Lung (tissue), 12 donors: ENCODE results near the gene MAEA. TPM values are rescaled to one million over a fixed set of nuclear protein-coding genes. Genes with fewer than 3 reads are reported as not detected.

Experiments used
- ATAC-seq: fragments of 200-7000 bp; cut with Tn5 transposase; one replicate; pipeline ENCODE4 v1.9.1; 2020; ENCODE audit warnings: moderate number of reproducible peaks; ENCODE audit not compliant: insufficient read depth, low FRiP score
- DNase-seq, 3 donors: peaks; one replicate each; pipeline ENCODE4 v3.0.0-alpha.2; 2013 to 2017
- H3K27ac ChIP-seq, 2 donors: one replicate each; pipeline ENCODE4 v1.5.1; 2013; ENCODE audit warnings: mild to moderate bottlenecking in 2 of 2, moderate library complexity in 2 of 2, control low read depth in 1 of 2, inconsistent platforms in 1 of 2, low read depth in 1 of 2, low read length in 1 of 2
- H3K27me3 ChIP-seq, 3 donors: one replicate each; pipeline ENCODE4 v1.5.1; 2013; ENCODE audit warnings: low read length in 2 of 3; ENCODE audit not compliant: control insufficient read depth in 3 of 3, insufficient read depth in 3 of 3
- H3K36me3 ChIP-seq, 4 donors: one replicate each; pipeline ENCODE4 v1.5.1; 2013; ENCODE audit warnings: low read length in 4 of 4, mild to moderate bottlenecking in 1 of 4, moderate library complexity in 1 of 4; ENCODE audit not compliant: control insufficient read depth in 4 of 4, insufficient read depth in 4 of 4
- H3K4me1 ChIP-seq, 5 donors: one replicate each; pipeline ENCODE4 v1.5.1; 2013; ENCODE audit warnings: low read length in 5 of 5, mild to moderate bottlenecking in 2 of 5, moderate library complexity in 1 of 5; ENCODE audit not compliant: control insufficient read depth in 5 of 5, insufficient read depth in 5 of 5
- H3K4me3 ChIP-seq: one replicate; pipeline ENCODE4 v1.5.1; 2013; ENCODE audit warnings: mild to moderate bottlenecking, control low read depth, moderate library complexity
- H3K9ac ChIP-seq, 2 donors: one replicate each; pipeline ENCODE4 v1.5.1; 2013; ENCODE audit warnings: low read length in 2 of 2, control low read depth in 1 of 2; ENCODE audit not compliant: insufficient read depth in 1 of 2
- H3K9me3 ChIP-seq, 4 donors: one replicate each; pipeline ENCODE4 v1.5.1; 2013; ENCODE audit warnings: low read length in 3 of 4, mild to moderate bottlenecking in 1 of 4, moderate library complexity in 1 of 4; ENCODE audit not compliant: control insufficient read depth in 4 of 4, insufficient read depth in 3 of 4
- WGBS, 2 donors: extraction: QIAGEN DNeasy Blood & Tissue Kit; methylation state at CpG; one replicate each; pipeline ENCODE4 v1.1.7; 2013; 5-methylcytosine and 5-hydroxymethylcytosine counted together
- polyA plus RNA-seq, 2 donors: library from polyadenylated mRNA; stranded (reverse); fragments of 200-250 nt; gene quantifications; one replicate each; pipeline ENCODE4 v1.2.1, GENCODE V29; 2013
- total RNA-seq, 2 donors: library from RNA; depleted of rRNA in 1 of 2; stranded (reverse); fragments of >200 nt in 1 of 2; gene quantifications; one replicate each; pipeline ENCODE4 v1.2.1, GENCODE V29; 2014 to 2021
- TF ChIP-seq, protein P1 (sequence below): IDR thresholded peaks from 2 replicates; pipeline ENCODE4 v1.5.1; 2012; ENCODE audit warnings: mild to moderate bottlenecking; ENCODE audit errors: control extremely low read depth, extremely low read depth
- donor health status: control.
- donor health status: control.
- donor health status: Bipolar disorder and iron deficiency.
- donor health status: healthy.
- donor health status: DM: yes; HTN: yes; CAD: no.

Gene MAEA
- total and polyA plus RNA-seq, 4 donors: 39.7 to 67.4 (median 60.8) TPM

DNA sequence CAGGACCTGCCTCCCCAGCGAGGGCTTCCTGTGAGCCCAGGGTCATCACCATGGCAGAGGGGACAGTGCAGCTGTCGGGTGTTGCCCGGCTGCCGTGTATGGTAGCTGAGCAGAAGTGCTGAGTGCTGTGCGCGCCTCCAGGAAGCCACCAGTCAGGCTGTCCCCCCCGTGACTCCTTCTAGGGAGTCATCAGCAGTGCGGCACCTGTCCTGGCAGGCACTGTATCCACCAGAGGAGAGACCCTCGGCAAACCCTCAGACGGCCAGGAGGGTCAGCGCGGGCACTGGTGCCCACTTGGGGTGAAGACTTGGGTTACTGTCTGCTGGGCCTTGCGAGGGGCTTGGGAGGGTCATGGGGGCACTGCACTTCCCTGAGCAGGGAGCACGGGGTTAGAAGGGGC, 65.7 kb downstream of the MAEA start:
- Histone ChIP-seq H3K27ac (no peak overlapping the region), H3K36me3 (peaks cover 2 to 47% (median 3%) of the 10 kb centered on the region in 4 donors), H3K4me3 (no peak overlapping the region), H3K27me3 (no peaks in the 10 kb centered on the region), H3K4me1 (peaks cover 0 to 3% (median 0%) of the 10 kb centered on the region in 5 donors), H3K9ac (no peak overlapping the region), H3K9me3 (no peaks in the 10 kb centered on the region)
- DNase-seq (no peak), ATAC-seq (no peak)
- WGBS, 2 donors: 94 to 96% methylated on average over 14 of the region's 14 CpGs
- TF ChIP-seq, protein P1, sequence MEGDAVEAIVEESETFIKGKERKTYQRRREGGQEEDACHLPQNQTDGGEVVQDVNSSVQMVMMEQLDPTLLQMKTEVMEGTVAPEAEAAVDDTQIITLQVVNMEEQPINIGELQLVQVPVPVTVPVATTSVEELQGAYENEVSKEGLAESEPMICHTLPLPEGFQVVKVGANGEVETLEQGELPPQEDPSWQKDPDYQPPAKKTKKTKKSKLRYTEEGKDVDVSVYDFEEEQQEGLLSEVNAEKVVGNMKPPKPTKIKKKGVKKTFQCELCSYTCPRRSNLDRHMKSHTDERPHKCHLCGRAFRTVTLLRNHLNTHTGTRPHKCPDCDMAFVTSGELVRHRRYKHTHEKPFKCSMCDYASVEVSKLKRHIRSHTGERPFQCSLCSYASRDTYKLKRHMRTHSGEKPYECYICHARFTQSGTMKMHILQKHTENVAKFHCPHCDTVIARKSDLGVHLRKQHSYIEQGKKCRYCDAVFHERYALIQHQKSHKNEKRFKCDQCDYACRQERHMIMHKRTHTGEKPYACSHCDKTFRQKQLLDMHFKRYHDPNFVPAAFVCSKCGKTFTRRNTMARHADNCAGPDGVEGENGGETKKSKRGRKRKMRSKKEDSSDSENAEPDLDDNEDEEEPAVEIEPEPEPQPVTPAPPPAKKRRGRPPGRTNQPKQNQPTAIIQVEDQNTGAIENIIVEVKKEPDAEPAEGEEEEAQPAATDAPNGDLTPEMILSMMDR: no peak

DNA sequence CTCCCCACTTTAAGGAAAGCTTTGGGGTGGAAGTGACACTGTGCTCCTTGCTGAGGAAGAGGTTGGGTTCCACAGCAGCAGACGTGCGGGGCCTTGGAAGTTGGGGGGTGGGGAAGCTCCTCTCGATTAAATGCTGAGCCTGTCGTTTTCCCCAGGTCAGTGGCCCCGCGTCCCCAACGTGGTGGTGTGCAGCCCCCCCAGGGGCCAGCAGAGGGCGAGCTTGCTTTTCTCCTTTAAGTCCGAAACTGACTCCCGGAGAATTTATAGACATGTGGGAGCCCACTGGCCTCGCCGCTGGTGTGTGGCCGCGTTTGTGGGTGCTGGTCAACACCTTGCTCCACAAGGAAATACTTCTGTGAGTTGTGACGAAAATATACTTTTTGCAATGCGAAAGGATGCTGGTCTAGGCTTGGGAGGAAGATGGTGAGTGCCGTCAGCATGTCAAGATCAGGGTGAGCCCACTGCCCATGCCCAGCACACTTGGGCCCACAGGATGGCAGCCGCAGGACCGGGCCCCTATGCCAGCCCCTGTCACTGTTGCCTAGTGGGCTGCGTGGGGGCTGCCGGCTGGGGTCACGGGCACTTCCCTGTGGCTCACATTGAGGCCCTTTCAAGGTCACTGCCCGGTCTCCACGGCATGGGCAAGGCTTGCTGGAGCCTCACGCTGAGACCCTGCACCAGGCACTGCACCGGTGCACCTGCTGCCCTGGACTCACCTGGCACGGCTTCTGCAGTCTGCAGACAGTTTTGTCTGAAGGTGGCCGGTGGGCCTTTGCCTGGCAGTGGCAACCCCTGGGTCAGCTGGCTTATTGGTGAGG, 66.7 kb downstream of the MAEA start:
- Histone ChIP-seq H3K27me3 (no peaks in the 10 kb centered on the region), H3K4me1 (peaks cover 0 to 3% (median 0%) of the 10 kb centered on the region in 5 donors), H3K4me3 (no peak overlapping the region), H3K9ac (no peak overlapping the region), H3K9me3 (no peaks in the 10 kb centered on the region), H3K27ac (no peak overlapping the region), H3K36me3 (peaks cover 2 to 52% (median 3%) of the 10 kb centered on the region in 4 donors)
- WGBS, 2 donors: 57 to 63% methylated on average over 28 of the region's 28 CpGs
- ATAC-seq: peak; percentile 49
- DNase-seq: peak; percentile 45 to 47 (median 46)
- TF ChIP-seq, protein P1: peak; percentile 42

DNA sequence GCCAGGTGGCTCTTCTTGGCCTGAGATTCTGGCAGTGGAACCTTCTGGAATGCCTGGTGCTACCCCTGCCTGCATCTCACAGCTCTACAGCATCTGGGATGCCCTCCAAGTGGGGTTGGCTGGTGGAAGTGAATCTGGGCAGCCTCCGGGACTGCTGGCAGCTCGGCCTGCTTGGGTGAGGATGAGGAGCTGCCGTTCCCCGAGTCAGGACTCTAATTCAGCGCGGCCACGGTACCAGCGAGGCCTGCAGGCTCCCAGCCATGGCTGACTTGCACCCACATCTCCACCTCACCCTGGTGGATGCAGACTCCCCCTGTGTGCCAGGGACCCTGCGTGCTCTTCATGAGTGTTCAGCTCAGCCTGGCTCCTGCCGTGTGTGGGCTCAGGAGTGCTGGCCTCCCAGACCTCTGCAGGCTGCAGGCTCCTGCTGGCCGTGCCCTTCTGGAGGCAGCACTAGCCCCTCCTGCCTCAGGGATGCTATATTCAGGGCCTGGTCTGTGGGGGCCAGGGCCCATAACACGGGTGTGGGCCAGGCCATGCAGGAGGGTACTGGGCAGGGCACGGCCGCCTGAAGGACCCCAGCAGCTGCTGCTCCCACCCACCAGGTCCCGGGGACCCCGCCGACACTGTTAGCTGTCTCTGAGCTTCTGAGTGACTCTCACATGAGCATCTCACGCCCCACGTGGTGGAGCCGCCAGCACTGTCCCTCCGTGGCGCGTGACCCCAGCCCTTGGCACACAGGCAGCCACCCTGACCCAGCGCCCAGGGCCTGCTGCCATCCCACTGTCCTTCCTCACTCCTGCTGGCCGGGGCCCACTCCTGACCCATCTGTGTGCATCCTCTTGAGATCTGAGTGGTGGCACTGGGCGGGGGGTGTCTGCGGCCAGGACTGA, 67.9 kb downstream of the MAEA start:
- ATAC-seq: no peak
- no peaks in the 10 kb centered on the region for H3K27me3 ChIP-seq
- no peak overlapping the region for H3K27ac ChIP-seq
- 95 to 97% methylated on average over 25 to 27 of the region's 27 CpGs for WGBS, 2 donors
- H3K36me3 ChIP-seq: peaks cover 2 to 50% (median 3%) of the 10 kb centered on the region in 4 donors
- no peaks in the 10 kb centered on the region for H3K9me3 ChIP-seq
- peaks cover 0 to 3% (median 0%) of the 10 kb centered on the region in 5 donors for H3K4me1 ChIP-seq
- TF ChIP-seq, protein P1: no peak
- DNase-seq: no peak
- H3K4me3 ChIP-seq: no peak overlapping the region
- H3K9ac ChIP-seq: no peak overlapping the region
